Limb (tissue), 2 donors: Measurements from ENCODE around the gene SPRR2E.
"Not testable (repeated sequence)": the region's sequence is repeated elsewhere in the genome, so short reads cannot be mapped to it uniquely, and the experiment has no call there.

Experiments used
- DNase-seq, 2 donors: peaks; one replicate each; pipeline ENCODE4 v3.0.0-alpha.2; 2016; ENCODE audit errors: extremely low spot score in 2 of 2

Gene SPRR2E

DNA sequence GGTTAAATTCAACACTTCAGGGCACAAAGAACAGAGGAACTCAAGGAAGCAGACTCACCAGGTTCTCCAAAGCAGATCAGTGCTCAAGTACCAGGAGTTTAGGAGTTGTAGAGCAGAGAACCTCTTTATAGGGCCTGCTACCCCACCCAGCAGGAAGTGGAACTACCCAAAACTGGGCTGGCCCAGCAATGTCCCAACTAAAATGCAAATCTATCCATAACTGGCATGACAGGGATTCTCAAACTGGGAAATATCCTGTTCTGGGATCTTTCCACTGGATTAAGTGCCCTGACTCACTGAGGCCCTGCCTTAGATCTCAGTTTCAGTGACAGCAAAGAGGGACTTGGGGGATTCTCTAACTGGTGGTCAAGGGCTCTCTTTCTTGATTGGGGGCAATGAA lies at the start of gene SPRR2E:
Gene SPRR2E (minus strand): TSS at position 101 of the 400 bp plus-strand sequence. CDS start 775 bp downstream, outside the sequence.
- no peak for DNase-seq

DNA sequence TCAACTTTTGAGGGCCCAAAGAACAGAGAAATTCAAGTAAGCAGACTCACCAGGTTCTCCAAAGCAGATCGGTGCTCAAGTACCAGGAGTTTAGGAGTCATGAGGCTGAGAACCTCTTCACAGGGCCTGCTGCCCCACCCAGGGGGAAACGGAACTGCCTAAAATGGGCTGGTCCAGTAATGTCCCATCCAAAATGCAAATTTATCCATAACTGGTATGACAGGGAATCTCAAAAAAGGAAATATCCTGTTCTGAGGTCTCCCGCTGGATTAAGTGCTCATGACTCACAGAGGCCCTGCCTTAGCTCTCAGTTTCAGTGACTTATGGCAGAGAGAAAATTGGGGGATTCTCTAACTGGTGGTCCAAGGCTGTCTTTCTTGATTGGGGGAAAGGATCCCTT lies 47.1 kb upstream of the SPRR2E start:
- no peak for DNase-seq

DNA sequence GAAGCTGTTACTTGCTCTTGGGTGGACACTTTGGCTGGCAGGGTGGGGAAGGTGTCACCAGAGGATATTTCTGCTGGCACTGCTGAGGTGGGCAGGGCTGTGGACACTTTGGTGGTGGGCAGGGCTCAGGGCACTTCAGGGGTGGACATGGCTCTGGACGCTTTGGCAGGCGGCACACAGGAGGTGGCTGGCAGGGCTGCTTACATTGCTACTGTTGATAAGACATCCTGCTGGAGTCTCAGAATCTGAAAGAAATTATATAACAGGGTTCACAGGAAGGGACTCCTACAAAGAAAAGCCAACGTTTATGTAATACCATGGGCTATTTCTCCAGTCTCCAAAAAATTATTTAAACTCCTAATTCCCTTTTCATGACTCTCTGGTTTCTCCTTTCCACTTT lies 46.2 kb upstream of the SPRR2E start:
- no peak for DNase-seq

DNA sequence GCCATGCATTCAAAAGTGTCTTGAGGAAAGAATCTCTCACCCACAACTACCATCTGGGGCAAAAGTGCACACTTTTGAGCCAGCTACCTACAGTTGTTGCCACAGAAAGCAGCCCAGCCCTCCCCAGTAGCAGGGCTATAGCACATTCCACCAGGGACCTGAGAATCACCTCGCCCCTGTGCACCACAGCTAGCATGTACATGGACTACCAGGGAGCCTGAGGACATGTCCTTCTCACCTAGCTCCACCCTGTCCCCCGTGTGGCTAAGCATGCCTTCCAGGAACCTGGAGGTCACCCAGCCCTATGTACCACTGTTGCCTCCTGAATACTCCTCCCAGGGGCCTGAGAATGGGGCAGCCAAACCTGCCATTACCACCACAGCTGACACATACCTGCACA lies 39.4 kb upstream of the SPRR2E start:
- DNase-seq, result no peak

DNA sequence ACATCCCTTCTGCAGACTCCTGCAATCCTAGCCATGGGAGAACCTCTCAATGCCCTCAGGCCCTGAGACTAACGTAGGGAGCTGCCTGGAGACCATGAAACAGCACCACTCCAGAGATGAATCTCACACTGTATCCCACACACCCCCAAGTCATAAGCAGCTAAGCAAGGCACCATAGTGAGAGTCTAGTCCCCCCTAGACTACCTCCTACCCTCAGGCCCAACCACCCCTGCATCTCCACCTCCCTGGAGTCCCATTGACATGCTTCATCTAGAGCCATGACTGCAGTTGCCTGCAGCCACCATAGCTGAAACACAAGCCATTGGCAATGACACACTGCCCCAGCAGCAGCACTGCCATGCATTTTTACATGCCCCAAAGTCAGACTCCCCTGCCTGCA lies 38.9 kb upstream of the SPRR2E start:
- DNase-seq, result no peak

DNA sequence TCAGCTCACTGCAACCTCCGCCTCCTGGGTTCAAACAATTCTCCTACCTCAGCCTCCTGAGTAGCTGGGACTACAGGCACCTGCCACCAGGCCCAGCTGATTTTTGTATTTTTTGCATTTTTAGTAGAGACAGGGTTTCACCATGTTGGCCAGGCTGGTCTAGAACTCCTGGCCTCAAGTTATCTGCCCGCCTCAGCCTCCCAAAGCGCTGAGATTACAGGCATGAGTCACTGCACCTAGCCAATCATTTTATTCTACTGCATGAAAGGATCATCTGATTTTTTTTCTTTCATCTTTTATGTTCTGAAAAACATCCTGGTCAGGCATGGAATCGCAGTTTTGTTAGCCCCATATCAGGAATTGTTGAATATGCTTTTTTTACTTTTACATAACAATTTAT lies 34.4 kb upstream of the SPRR2E start:
- DNase-seq, result not testable (repeated sequence)

DNA sequence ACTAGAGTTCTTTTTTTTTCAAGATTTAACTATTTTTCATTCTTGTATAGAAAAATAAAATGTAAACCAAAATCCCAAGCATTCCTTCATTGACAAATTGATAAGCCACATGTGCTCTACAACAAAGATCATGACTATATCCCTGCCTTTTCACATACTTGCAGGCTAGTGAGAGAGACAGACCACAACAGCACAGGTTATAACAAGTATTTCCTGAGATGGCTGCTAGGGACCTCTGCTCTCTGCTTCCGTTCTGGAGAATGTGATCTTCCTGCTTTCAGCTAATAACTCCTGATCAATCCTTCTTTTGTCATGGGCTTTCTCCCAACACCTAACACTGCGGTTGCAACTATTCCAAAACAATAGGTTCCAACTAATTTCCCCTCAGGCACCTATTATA lies 33.0 kb upstream of the SPRR2E start:
- no peak for DNase-seq

DNA sequence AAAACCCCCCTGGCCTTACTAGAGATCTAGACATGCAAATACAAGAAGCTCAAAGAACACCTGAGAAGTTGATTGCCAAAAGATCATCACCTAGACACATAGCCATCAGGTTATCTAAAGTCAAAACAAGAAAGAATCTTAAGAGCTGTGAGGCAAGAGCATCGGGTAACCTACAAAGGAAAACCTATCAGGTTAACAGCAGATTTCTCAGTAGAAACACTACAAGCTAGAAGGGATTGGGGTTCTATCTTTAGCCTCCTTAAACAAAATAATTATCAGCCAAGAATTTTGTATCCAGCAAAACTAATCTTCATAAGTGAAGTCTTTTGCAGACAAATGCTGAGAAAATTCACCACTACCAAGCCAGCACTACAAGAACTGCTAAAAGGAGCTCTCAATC lies 31.2 kb upstream of the SPRR2E start:
- DNase-seq, result no peak

DNA sequence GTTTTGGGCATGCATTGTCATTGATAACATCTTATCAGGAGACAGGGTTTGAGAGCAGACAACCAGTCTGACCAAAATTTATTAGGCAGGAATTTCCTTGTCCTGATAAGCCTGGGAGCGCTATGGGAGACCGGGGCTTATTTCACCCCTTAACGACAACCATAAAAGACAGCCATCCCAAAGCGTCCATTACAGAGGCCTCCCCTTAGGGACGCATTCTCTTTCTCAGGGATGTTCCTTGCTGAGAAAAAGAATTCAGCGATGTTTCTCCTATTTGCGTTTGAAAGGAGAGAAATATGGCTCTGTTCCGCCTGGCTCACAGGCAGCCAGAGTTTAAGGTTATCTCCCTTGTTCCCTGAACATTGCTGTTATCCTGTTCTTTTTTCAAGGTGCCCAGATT lies 29.5 kb upstream of the SPRR2E start:
- not testable (repeated sequence) for DNase-seq

DNA sequence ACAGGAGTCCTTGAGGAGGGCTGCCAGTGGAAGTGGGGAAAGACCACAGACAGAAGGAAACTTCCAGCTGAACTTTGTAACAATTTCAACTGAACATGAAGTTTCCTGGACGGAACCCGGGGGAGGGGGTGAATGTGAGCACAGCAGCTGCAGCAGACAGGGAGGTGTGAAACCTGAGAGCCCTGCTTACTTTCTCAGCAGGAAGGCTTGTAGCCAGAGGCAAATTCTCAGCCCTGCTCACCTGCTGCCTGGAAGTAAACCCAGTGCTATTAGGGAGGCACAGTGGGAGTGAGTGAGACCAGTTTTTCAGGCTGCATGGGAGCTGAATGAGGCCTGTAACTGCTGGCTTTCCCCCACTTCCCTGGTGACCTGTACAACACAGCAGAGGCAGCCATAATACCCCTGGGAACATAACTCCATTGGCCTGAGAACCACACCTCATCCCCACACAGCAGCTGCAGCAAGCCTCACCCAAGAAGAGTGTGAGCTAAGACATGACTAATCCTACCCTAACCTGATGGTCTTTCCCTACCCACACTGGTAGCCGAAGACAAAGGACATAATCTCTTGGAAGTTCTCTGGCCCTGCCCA lies 28.6 kb upstream of the SPRR2E start:
- peak; percentile 3 to 46 for DNase-seq

DNA sequence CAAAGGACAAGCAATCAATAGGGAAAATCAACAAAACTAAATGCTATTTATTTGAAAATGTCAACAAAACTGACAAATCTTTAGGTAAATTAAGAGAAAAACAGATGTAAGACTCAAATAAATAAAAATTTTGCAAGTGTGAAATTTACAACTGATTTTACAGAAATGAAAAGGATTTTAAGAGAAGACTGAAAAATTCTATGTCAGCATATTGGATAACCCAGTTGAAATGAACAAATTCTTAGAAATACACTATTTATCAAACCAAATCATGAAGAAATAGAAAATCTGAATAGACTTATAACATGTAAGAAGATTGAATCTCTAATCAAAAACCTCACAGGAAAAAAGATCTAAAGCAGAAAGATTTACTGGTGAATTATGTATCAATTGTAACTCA lies 26.6 kb upstream of the SPRR2E start:
- no peak for DNase-seq

DNA sequence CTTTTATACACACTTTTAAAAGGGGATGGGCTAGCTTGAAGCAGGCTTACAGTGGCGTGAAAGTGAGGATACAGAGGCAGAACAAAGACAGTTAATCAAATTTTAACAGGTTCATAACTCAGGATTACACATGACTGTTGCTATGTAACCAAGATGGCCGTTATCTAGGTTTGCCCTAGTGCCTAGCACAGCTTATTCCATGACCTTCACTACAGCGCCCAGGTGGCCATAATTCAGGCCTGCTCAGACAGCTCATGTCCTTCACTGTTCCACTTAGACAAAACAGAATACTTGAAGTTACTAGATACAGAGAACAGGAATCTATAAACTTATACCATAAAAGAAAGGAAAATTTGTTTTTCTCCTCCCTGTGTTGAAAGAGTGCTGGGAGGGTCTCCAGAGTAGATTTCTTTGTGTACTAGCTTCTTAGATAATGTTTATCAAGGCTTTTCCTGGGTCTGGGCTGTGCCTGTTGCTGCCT lies 25.2 kb upstream of the SPRR2E start:
- no peak for DNase-seq

DNA sequence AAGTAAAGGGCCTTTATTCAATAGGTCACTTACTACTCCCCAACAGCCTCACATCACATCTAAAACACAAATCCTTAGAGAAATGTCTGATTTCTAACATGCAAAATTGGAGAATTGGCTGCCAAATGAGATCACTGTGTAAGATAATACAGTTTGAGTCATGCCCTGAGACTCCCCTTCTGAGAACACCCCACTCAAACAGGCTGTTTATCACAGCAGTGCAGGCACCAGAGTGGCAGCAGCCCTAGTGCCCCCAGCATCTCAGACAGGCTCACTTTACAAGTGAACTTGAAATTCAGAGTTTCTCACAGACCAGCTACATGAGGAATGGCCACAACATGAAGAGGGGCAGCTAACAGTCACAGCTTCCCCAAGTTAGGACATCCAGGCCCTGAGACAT lies 20.9 kb upstream of the SPRR2E start:
- DNase-seq, result not testable (repeated sequence)

DNA sequence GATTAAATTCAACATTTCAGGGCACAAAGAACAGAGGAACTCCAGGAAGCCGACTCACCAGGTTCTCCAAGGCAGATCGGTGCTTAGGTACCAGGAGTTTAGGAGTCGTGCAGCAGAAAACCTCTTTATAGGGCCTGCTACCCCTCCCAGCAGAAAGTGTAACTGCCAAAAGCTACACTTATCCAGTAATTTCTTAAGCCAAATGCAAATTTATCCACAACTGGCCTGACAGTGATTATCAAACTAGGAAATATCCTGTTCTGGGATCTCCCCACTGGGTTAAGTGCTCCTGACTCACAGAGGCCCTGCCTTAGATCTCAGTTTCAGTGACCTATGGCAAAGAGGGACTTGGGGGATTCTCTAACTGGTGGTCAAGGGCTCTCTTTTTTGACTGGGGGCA lies 19.1 kb upstream of the SPRR2E start, which contains the start of gene SPRR2F:
Gene SPRR2F (minus strand): TSS at position 101 of the 400 bp plus-strand sequence. CDS start 783 bp downstream, outside the sequence.
- DNase-seq, result no peak

DNA sequence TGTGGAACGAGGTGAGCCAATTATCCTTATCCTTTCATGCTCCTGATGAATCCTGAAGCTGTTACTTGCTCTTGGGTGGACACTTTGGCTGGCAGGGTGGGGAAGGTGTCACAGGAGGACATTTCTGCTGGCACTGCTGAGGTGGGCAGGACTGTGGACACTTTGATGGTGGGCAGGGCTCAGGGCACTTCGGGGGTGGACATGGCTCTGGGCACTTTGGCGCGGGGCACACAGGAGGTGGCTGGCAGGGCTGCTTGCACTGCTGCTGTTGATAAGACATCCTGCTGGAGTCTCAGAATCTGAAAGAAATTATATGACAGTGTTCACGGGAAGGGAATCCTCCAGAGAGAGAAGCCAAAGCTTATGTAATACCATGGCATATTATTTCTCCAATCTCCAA lies 18.1 kb upstream of the SPRR2E start:
- DNase-seq, result not testable (repeated sequence)

DNA sequence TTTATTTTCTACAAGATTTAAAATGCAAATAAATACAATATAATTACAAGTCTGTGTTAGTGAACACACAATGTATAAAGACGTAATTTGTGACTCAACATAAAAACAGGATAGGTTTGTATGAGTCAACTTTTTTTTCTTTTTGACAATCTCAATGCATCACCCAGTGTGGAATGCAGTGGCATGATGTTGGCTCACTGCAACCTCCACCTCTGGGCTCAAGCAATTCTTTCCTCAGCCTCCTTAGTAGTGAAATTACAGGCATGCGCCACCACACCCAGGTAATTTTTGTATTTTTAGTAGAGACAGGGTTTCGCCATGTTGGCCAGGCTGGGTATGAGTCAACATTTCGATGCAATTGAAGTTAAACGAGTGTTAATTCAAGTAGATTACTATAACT lies 5.9 kb upstream of the SPRR2E start:
- no peak for DNase-seq

DNA sequence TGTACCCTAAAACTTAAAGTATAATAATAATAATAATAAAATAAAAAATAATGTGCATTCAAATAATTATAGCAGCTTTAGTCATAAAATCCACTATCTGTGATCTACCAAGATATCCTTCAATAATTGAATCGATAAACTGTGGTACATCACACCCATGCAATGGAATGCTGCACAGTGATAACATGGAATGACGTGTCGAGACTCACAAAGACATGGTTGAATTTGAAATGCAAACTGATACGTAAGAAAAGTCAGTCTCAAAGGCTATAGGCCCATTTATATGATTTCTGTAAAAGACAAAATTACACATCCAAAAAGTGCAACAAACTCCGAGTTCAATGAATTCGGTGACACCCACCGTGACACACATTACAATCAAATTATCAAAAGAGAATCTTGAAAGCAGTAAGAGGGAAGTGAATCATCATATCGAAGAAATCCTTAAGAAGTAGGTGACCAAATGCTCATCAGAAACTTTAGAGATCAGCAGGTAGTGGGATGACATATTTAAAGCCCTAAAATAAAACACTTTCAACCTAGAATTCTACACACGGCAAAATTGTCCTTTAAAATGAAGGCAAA lies 5.2 kb upstream of the SPRR2E start:
- no peak for DNase-seq

DNA sequence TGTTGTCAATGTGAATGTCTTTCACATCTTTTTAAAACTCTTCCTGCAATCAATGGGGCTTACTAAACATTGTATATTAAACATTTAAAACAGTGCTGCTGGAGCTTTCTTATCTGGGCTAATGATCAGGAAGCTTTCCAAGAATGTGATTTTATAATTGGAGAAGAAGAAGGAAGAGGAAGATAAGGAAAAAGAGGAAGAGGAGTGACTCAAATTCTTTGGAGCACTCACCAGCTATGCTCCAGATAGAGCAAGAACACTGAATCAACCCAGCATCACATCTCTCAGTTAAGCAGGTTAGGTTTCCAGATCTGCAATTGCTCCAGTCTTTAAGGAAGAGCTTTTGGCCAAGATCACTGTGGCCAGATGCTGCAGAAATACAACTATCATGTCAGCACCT lies 1.4 kb upstream of the SPRR2E start:
- DNase-seq, result no peak

DNA sequence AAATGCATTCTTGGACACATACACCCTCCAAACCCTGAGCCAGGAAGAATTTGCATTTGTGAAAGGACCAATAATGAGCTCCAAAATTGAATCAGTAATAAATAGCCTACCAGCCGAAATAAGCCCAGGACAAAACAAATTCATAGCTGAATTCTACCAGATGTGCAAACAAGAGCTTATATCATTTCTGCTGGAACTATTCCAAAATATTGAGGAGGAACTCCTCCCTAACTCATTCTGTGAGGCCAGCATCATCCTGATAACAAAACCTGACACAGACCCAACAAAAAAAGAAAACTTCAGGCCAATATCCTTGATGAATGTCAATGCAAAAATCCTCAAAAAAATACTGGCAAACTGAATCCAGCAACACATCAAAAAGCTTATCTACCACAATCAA lies 6.7 kb downstream of the SPRR2E start:
- no peak for DNase-seq

DNA sequence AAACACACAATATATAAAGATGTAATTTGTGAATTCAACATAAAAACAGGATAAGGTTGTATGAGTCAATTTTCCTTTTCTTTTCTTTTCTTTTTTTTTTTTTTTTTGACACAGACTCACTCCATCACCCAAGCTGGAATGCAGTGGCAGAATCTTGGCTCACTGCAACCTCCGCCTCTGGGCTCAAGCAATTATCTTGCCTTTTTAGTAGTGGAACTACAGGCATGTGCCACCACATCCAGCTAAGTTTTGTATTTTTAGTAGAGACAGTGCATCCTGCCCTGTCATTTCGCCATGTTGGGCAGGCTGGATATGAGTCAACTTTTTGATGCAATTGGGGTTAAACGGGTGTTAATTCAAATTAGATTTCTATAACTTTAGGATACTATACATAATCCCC lies 12.6 kb downstream of the SPRR2E start:
- DNase-seq, result no peak

DNA sequence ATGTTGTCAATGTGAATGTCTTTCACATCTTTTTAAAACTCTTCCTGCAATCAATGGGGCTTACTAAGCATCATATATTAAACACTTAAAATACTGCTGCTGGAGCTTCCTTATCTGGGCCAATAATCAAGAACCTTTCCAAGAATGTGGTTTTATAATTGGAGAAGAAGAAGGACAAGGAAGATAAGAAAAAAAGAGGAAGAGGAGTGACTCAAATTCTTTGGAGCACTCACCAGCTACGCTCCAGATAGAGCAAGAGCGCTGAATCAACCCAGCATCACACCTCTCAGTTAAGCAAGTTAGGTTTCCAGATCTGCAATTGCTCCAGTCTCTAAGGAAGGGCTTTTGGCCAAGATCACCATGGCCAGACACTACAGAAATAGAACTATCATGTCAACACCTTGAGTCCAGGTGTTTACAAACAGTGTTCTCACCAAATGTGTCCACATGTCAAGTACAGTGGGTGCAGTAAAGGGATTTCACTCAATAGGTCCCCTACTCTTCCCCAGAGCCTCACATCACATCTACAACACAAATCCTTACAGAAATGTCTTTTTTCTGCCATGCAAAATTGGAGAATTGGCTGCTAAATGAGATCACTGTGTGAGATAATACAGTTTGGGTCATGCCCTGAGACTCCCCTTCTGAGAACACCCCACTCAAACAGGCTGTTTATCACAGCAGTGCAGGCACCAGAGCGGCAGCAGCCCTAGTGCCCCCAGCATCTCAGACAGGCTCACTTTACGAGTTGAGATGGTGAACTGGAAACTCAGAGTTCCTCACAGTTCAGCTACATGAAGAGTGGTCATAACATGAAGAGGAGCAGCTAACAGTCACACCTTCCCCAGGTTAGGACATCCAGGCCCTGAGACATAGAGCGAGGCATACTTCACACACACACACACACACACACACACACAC lies 21.3 kb downstream of the SPRR2E start:
- no peak for DNase-seq

DNA sequence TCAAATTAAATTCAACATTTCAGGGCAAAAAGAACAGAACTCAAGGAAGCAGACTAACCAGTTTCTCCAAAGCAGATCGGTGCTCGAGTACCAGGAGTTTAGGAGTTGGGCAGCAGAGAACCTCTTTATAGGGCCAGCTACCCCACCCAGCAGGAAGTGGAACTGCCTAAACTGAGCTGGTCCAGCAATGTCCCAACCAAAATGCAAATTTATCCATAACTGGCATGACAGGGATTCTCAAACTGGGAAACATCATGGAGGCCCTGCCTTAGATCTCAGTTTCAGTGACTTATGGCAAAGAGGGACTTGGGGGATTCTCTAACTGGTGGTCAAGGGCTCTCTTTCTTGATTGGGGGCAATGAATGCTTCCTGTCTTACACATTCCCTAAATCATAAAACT lies 22.8 kb downstream of the SPRR2E start, which contains the start of gene SPRR2B:
Gene SPRR2B (minus strand): TSS at position 101 of the 400 bp plus-strand sequence. CDS start 772 bp downstream, outside the sequence.
- no peak for DNase-seq
